ENCODE data around the gene CYB561. TPM values are rescaled to one million over a fixed set of nuclear protein-coding genes. Genes with fewer than 3 reads are reported as not detected.

CYB561 gene
- total and polyA plus RNA-seq, 9 of the 15 experiments (the other 6 are each of a cell fraction or from before 2014, with no cell fraction given) = 4.0 to 30.8 (median 17.4) TPM

DNA sequence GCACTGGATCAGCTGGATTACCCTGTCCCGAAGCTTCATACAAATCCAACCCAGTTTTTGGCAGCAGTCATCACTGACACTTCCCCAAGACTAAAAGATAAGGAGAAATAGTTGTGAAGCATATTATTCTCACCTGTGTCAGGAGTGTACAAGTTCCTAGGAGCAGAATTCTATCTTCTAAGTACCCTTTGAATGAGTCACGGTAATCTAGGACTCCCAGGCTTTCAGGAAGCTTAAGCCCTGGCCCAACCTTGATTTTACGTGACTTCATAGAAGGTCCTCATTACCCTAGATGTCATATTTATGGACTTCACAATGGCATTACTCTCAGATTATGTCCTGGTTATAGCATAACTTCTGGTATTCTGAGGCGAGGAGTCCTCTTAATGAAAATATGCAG is 31.9 kb downstream of the CYB561 start (continued):
- TF ChIP-seq CREB5 (CRISPR knock-in tag; IDR thresholded peaks at IDR 0.05) (no peak), CBFA2T3 (IDR thresholded peaks at IDR 0.05) (peak; percentile 77), FOSL1 (tag; conservative IDR thresholded peaks at IDR 0.05) (peak; percentile 76), POLR2AphosphoS5 (IDR thresholded peaks at IDR 0.05; ENCODE audit: control insufficient read depth, insufficient read depth, low read depth, low read length) (0 out of 2 replicates have a peak, but pooled peaks have one; percentile 36), ZEB2 (IDR thresholded peaks at IDR 0.05) (peak; percentile 66; the same call in 1 of the 2 replicates), MYC (IDR thresholded peaks at IDR 0.05; ENCODE audit: low read depth, low read length) (no peak), MYC (CRISPR knock-in tag; IDR thresholded peaks at IDR 0.05; ENCODE audit: borderline replicate concordance, low read depth) (no peak), NFIC (IDR thresholded peaks at IDR 0.05) (no peak), NFATC3 (IDR thresholded peaks at IDR 0.05) (no peak), CREB1 (IDR thresholded peaks at IDR 0.05) (no peak), CREB1 (CRISPR knock-in tag; IDR thresholded peaks at IDR 0.05) (no peak), BDP1 (IDR thresholded peaks at IDR 0.05; ENCODE audit: insufficient read depth, insufficient read length) (no peak), SMARCA4 (IDR thresholded peaks at IDR 0.05) (0 out of 2 replicates have a peak, but pooled peaks have one; percentile 51), CAMTA2 (CRISPR knock-in tag; conservative IDR thresholded peaks at IDR 0.05) (no peak), ZNF133 (CRISPR knock-in tag; IDR thresholded peaks at IDR 0.05) (no peak), TEAD4 (IDR thresholded peaks at IDR 0.05; ENCODE audit: low read length) (peak; percentile 54), TEAD4 (CRISPR knock-in tag; IDR thresholded peaks at IDR 0.05; ENCODE audit: borderline replicate concordance) (no peak), KDM1A (IDR thresholded peaks at IDR 0.05) (peak; percentile 31 to 48; a peak in 1 of 4 replicates), STAT5A (IDR thresholded peaks at IDR 0.05; ENCODE audit: borderline replicate concordance, low read length) (0 out of 2 replicates have a peak, but pooled peaks have one; percentile 35), TEAD1 (CRISPR knock-in tag; IDR thresholded peaks at IDR 0.05) (no peak), ZNF395 (CRISPR knock-in tag; IDR thresholded peaks at IDR 0.05) (no peak), GABPA (tag; conservative IDR thresholded peaks at IDR 0.05; ENCODE audit: low read depth) (no peak), ZNF408 (CRISPR knock-in tag; IDR thresholded peaks at IDR 0.05; ENCODE audit: low read depth) (no peak), DPF2 (IDR thresholded peaks at IDR 0.05) (peak; percentile 55; the same call in 1 of the 2 replicates)
- TF ChIP-seq, protein P1, sequence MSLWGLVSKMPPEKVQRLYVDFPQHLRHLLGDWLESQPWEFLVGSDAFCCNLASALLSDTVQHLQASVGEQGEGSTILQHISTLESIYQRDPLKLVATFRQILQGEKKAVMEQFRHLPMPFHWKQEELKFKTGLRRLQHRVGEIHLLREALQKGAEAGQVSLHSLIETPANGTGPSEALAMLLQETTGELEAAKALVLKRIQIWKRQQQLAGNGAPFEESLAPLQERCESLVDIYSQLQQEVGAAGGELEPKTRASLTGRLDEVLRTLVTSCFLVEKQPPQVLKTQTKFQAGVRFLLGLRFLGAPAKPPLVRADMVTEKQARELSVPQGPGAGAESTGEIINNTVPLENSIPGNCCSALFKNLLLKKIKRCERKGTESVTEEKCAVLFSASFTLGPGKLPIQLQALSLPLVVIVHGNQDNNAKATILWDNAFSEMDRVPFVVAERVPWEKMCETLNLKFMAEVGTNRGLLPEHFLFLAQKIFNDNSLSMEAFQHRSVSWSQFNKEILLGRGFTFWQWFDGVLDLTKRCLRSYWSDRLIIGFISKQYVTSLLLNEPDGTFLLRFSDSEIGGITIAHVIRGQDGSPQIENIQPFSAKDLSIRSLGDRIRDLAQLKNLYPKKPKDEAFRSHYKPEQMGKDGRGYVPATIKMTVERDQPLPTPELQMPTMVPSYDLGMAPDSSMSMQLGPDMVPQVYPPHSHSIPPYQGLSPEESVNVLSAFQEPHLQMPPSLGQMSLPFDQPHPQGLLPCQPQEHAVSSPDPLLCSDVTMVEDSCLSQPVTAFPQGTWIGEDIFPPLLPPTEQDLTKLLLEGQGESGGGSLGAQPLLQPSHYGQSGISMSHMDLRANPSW (CRISPR knock-in tag; IDR thresholded peaks at IDR 0.05) = no peak
- TF ChIP-seq, protein P2, sequence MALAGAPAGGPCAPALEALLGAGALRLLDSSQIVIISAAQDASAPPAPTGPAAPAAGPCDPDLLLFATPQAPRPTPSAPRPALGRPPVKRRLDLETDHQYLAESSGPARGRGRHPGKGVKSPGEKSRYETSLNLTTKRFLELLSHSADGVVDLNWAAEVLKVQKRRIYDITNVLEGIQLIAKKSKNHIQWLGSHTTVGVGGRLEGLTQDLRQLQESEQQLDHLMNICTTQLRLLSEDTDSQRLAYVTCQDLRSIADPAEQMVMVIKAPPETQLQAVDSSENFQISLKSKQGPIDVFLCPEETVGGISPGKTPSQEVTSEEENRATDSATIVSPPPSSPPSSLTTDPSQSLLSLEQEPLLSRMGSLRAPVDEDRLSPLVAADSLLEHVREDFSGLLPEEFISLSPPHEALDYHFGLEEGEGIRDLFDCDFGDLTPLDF (CRISPR knock-in tag; IDR thresholded peaks at IDR 0.05) = no peak
